Natural killer cell (primary cell): ENCODE results near the gene AR. TPM values are rescaled to one million over a fixed set of nuclear protein-coding genes. Genes with fewer than 3 reads are reported as not detected.

Experiments used
- ATAC-seq, 3 donors: fragments of 150-1000 bp in 2 of 3; fragments of 200-7000 bp in 1 of 3; cut with Tn5 transposase; 1 replicate in 1 of 3; 2 replicates in 2 of 3; pipeline ENCODE4 v1.10.0; 2021; ENCODE audit warnings: mild to moderate bottlenecking in 2 of 3, moderate library complexity in 2 of 3
- DNase-seq, 2 donors: peaks; one replicate each; pipeline versions ENCODE4 v3.0.0 to v3.0.0-alpha.2; 2013 to 2021; ENCODE audit warnings: mixed read lengths in 1 of 2
- H3K27ac ChIP-seq: one replicate; pipeline ENCODE4 v1.5.1; 2013; ENCODE audit warnings: mild to moderate bottlenecking, low read length
- H3K27me3 ChIP-seq: one replicate; pipeline ENCODE4 v1.6.1; 2013; ENCODE audit warnings: low read length; ENCODE audit not compliant: control insufficient read depth, insufficient read depth
- H3K36me3 ChIP-seq: one replicate; pipeline ENCODE4 v1.6.1; 2013; ENCODE audit warnings: low read length; ENCODE audit not compliant: control insufficient read depth, insufficient read depth
- H3K4me1 ChIP-seq: one replicate; pipeline ENCODE4 v1.6.1; 2013; ENCODE audit warnings: low read length; ENCODE audit not compliant: control insufficient read depth, insufficient read depth
- H3K4me3 ChIP-seq: one replicate; pipeline ENCODE4 v1.5.1; 2013; ENCODE audit warnings: low read length
- H3K9me3 ChIP-seq: one replicate; pipeline ENCODE4 v1.6.1; 2013; ENCODE audit warnings: low read length; ENCODE audit not compliant: control insufficient read depth, insufficient read depth
- H3K27ac Mint-ChIP-seq, 2 donors: one replicate each; pipeline ENCODE4 v1.8.0; 2022; ENCODE audit warnings: mild to moderate bottlenecking in 2 of 2, mixed read lengths in 2 of 2, moderate library complexity in 1 of 2
- H3K27me3 Mint-ChIP-seq, 2 donors: one replicate each; pipeline ENCODE4 v1.8.0; 2022; ENCODE audit warnings: low read depth in 2 of 2, mixed read lengths in 2 of 2
- H3K36me3 Mint-ChIP-seq: one replicate; pipeline ENCODE4 v1.8.0; 2022; ENCODE audit warnings: mixed read lengths
- H3K4me1 Mint-ChIP-seq, 2 donors: one replicate each; pipeline ENCODE4 v1.8.0; 2022; ENCODE audit warnings: mixed read lengths in 2 of 2
- H3K4me3 Mint-ChIP-seq: one replicate; pipeline ENCODE4 v1.8.0; 2022; ENCODE audit warnings: mild to moderate bottlenecking, moderate library complexity, mixed read lengths
- H3K9me3 Mint-ChIP-seq, 2 donors: one replicate each; pipeline ENCODE4 v1.8.0; 2022; ENCODE audit warnings: mixed read lengths in 2 of 2
- CTCF ChIP-seq: fragments of 200-600 bp; IDR thresholded peaks from one replicate; pipeline ENCODE4 v1.8.0; 2022; ENCODE audit warnings: antibody characterized with exemption
- WGBS: methylation state at CpG from one replicate; pipeline ENCODE4 v1.1.7; 2013; ENCODE audit warnings: missing lambda C conversion rate; ENCODE audit not compliant: insufficient coverage; 5-methylcytosine and 5-hydroxymethylcytosine counted together
- intact Hi-C: fragments of 100-400 bp; cut with micrococcal nuclease; formaldehyde crosslinking; loops from one replicate; pipeline ENCODE4 v1.14.2; 2022
- total RNA-seq, 4 donors: library from RNA; stranded (reverse); fragments of 120-200 nt in 1 of 4; gene quantifications; one replicate each; pipeline versions ENCODE4 v1.2.3 to v1.2.4, GENCODE V29; 2013 to 2022

Gene AR
- total RNA-seq, 3 donors from 2014 or later (not counting 1 experiment from before 2014, with no cell fraction given) = 0.02 TPM; not detected in 2

GRCh38 chrX:67749536-67749935 lies 205.7 kb downstream of the AR start:
- H3K4me3 Mint-ChIP-seq = no peak overlapping the region
- no peak overlapping the region for H3K4me3 ChIP-seq
- no peak for DNase-seq
- no peak overlapping the region for H3K27ac ChIP-seq
- no peaks in the 10 kb centered on the region for H3K4me1 ChIP-seq
- peaks cover 0 to 9% of the 10 kb centered on the region in 2 donors for H3K9me3 Mint-ChIP-seq
- no peak overlapping the region for H3K27ac Mint-ChIP-seq
- no peaks in the 10 kb centered on the region for H3K9me3 ChIP-seq
- TF ChIP-seq CTCF = no peak
- peaks cover 0 to 5% of the 10 kb centered on the region in 2 donors for H3K27me3 Mint-ChIP-seq
- intact Hi-C loops = no loop called here
- no peaks in the 10 kb centered on the region for H3K4me1 Mint-ChIP-seq
- no peaks in the 10 kb centered on the region for H3K36me3 Mint-ChIP-seq
- WGBS = no CpG with 5 or more reads among the region's 2 CpGs
- no peaks in the 10 kb centered on the region for H3K27me3 ChIP-seq
- no peak for ATAC-seq
- H3K36me3 ChIP-seq = no peaks in the 10 kb centered on the region

GRCh38 chrX:67750694-67751093 lies 206.9 kb downstream of the AR start:
- H3K9me3 ChIP-seq = no peaks in the 10 kb centered on the region
- H3K27me3 ChIP-seq = no peaks in the 10 kb centered on the region
- no peak overlapping the region for H3K4me3 Mint-ChIP-seq
- intact Hi-C loops = no loop called here
- DNase-seq (no peak), ATAC-seq (no peak)
- H3K36me3 Mint-ChIP-seq = no peaks in the 10 kb centered on the region
- H3K27ac Mint-ChIP-seq = no peak overlapping the region
- peaks cover 0 to 6% of the 10 kb centered on the region in 2 donors for H3K9me3 Mint-ChIP-seq
- no peaks in the 10 kb centered on the region for H3K36me3 ChIP-seq
- no peaks in the 10 kb centered on the region for H3K4me1 ChIP-seq
- H3K27ac ChIP-seq = no peak overlapping the region
- TF ChIP-seq CTCF = no peak
- no peaks in the 10 kb centered on the region for H3K4me1 Mint-ChIP-seq
- H3K27me3 Mint-ChIP-seq = peaks cover 0 to 5% of the 10 kb centered on the region in 2 donors
- WGBS = 100% methylated on average over 1 of the region's 2 CpGs
- H3K4me3 ChIP-seq = no peak overlapping the region

GRCh38 chrX:67759018-67759417 lies 215.2 kb downstream of the AR start:
- peaks cover 0 to 8% of the 10 kb centered on the region in 2 donors for H3K27me3 Mint-ChIP-seq
- ATAC-seq = no peak
- Histone ChIP-seq H3K27me3 (no peaks in the 10 kb centered on the region), H3K27ac (no peak overlapping the region), H3K9me3 (no peaks in the 10 kb centered on the region), H3K4me3 (no peak overlapping the region), H3K4me1 (no peaks in the 10 kb centered on the region), H3K36me3 (no peaks in the 10 kb centered on the region)
- DNase-seq = no peak
- H3K9me3 Mint-ChIP-seq = peaks cover 0 to 5% of the 10 kb centered on the region in 2 donors
- no peaks in the 10 kb centered on the region for H3K4me1 Mint-ChIP-seq
- H3K36me3 Mint-ChIP-seq = no peaks in the 10 kb centered on the region
- WGBS = 100% methylated on average over 1 of the region's 1 CpG
- no peak overlapping the region for H3K27ac Mint-ChIP-seq
- TF ChIP-seq CTCF = no peak
- H3K4me3 Mint-ChIP-seq = no peak overlapping the region
- intact Hi-C loops = no loop called here

GRCh38 chrX:67777148-67777547 lies 233.3 kb downstream of the AR start:
- H3K4me1 ChIP-seq = no peaks in the 10 kb centered on the region

More at GRCh38 chrX:67777148-67777547, 233.3 kb downstream of the AR start:
- Mint-ChIP-seq H3K9me3 (peaks cover 2 to 4% of the 10 kb centered on the region in 2 donors), H3K27me3 (no peaks in the 10 kb centered on the region), H3K4me1 (no peaks in the 10 kb centered on the region), H3K4me3 (no peak overlapping the region), H3K27ac (no peak overlapping the region), H3K36me3 (no peaks in the 10 kb centered on the region)
- ATAC-seq (no peak), DNase-seq (no peak)
- Histone ChIP-seq H3K4me3 (no peak overlapping the region), H3K9me3 (no peaks in the 10 kb centered on the region), H3K27ac (no peak overlapping the region), H3K36me3 (no peaks in the 10 kb centered on the region), H3K27me3 (no peaks in the 10 kb centered on the region)
- TF ChIP-seq CTCF = no peak
- intact Hi-C loops = no loop called here
